HG03565 (cell line): Measurements from ENCODE around the gene FAM135A.
"Not testable (repeated sequence)": the region's sequence is repeated elsewhere in the genome, so short reads cannot be mapped to it uniquely, and the experiment has no call there.

Experiments
- ATAC-seq: cut with Tn5 transposase; IDR thresholded peaks from one replicate; pipeline ENCODE4 v1.9.1; 2021; ENCODE audit warnings: mild to moderate bottlenecking, moderate library complexity; ENCODE audit not compliant: unreplicated experiment

Gene FAM135A

DNA sequence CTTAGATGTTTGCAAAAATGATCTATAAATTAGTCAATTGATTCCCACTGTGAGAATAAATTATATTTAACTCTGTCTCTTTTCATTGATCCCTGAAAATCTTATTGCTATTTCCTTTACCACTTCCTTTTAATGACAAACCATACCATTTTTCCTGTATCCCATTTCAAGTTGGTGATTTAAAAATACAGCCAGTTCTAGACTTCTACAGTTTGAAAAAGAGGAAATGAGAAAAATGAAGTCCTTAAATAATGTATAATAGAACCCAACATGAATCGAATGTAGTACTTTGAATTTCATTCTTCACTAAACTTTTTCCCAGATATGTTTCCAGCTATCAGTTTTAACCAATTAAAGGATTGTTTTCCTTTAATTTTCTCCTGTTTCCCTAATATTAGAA is 124.0 kb downstream of the FAM135A start:
- no peak for ATAC-seq

GRCh38 chr6:70538376-70538775 is 125.1 kb downstream of the FAM135A start:
- peak; percentile 79 for ATAC-seq

- ATAC-seq = no peak
Measured at GRCh38 chr6:70547313-70547712, 134.0 kb downstream of the FAM135A start.

GRCh38 chr6:70547905-70548304 is 134.6 kb downstream of the FAM135A start:
- ATAC-seq = no peak

GRCh38 chr6:70549327-70549726 is 136.0 kb downstream of the FAM135A start:
- no peak for ATAC-seq

DNA sequence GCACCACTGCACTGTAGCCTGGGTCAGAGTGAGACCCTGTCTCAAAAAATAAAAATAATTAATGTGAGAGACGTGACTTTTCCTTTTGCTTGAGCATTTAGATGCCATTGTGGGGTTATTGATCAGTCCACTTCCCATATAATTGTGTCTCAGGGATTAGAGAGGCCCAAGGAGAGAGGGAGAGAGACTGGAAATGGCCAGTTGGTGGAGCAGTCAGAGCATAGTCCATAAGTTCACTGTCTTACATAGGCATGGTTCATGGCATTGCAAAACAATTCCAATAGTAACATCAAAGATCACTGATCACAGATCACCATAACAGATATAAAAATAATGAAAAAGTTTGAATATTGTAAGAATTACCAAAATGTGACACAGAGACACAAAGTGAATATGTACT is 138.3 kb downstream of the FAM135A start:
- no peak for ATAC-seq

GRCh38 chr6:70552286-70552940 is 139.1 kb downstream of the FAM135A start:
- ATAC-seq = not testable (repeated sequence)

GRCh38 chr6:70552974-70553373 is 139.7 kb downstream of the FAM135A start:
- ATAC-seq = no peak

- ATAC-seq = no peak
Measured at GRCh38 chr6:70557998-70558397, 144.7 kb downstream of the FAM135A start.

GRCh38 chr6:70562401-70562800 is 149.1 kb downstream of the FAM135A start:
- ATAC-seq = not testable (repeated sequence)

- no peak for ATAC-seq
Measured at GRCh38 chr6:70563530-70563929, 150.2 kb downstream of the FAM135A start.

- ATAC-seq = peak; percentile 98
Measured at GRCh38 chr6:70566751-70567382, 153.6 kb downstream of the FAM135A start, which contains the start of gene SDHAF4. Gene SDHAF4, plus strand, starts transcription at chr6:70566930. Its CDS starts 11 bp downstream, at chr6:70566941.

GRCh38 chr6:70574643-70575042 is 161.3 kb downstream of the FAM135A start:
- no peak for ATAC-seq

- ATAC-seq = no peak
Measured at GRCh38 chr6:70575899-70576495, 162.7 kb downstream of the FAM135A start.

DNA sequence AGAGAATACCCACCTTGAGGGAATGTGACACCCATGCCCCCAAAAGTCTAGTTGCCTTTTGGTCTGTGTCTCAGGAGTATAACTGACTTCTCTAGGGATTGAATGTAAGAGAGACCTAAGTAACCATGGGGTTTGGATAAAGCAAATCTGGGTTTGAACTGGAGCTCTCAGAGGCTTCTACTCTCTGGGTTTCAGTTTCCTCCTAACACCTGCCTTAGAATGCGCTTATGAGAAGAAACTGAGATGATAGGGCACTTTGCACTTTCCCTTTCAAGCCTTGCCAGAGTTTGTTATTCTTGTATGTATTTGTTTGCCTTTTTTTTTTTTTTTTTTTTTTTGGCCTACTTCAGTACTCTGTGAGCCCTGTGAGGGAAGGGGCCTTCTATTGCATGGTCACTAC is 172.8 kb downstream of the FAM135A start:
- peak; percentile 90 for ATAC-seq

DNA sequence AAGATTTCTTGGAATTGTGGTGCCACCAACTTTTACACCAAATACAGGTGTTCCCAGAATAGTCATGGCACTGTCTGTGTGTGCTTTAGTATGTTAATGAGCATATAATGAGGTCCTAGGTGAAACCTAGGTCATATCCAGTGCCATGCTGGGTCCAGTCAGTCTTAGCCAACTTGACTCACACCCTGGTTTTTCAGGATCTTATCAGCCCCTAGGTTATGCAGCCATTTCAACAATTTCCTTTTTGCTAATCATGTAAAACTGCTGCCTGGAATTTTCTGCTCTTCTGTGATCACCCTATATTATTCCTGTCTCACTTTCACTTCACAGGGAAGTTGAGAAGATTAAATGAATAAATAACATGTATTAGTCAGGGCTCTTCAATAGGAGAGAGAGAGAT is 177.1 kb downstream of the FAM135A start:
- ATAC-seq = no peak

DNA sequence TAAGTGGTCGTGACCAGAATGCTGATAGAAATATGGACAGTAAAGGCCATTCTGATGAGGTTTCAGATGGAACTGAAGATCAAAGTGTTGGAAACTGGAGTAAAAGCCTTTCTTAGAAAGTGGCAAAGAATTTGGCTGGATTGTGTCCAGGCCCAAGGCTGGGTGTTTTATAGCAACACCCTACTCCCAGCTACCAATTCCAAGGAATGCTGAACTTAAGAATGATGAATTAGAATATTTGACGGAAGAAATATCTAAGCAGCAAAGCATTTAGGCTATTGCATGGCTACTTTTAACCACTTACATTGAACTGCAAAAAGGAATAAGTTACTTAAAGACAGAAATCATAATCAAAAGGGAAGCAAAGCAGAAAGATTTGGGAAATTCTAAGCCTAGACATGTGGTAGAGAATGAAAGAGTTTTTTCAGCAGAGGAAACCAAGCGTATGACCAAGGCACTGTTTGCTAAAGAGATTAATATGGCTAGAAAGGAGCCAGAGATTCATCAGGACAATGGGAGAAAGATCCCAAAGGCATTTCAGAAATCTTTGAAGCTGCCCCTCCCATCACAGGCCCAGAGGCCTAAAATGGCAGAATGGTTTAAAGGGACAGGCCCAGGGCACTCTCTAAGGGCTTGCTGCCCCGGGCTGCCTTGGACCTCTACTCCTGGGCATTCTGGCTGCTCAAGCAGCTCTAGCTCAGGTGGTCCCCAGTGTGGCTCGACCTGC is 179.2 kb downstream of the FAM135A start:
- no peak for ATAC-seq

DNA sequence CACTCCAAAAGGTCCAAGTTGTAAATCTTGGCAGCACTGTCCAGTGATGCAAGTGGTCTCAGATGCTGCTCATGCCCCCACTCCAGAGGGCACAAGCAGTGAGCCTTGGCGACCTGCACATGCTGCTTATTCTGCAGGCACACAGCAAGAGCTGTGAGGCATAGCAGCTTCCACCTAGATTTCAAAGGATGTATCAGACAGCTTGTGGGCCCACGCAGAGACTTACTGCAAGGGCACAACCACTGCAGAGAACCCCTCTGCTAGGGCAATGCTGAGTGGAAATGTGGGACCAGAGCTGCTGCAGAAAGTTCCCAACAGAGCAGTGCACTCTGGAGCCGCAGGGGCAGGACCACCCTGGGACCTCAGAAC is 179.8 kb downstream of the FAM135A start:
- ATAC-seq = no peak

DNA sequence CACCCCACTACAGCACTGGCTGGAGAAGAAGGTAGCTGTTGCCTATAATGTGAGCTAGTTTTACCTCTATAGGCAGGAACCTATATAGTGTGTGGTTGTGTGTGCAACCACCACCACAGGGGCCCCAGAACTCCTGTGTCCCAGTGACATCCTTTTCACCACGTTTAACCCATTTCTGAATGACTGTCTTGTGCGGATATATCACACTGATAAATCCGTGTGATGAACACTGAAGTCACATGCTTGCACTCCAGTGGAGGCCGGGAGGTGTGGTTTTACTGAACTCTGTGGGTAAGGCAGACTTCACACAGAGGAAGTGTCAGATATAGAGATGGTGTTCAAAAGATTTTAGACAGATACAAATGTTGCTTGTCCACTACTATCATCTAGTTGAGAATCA is 185.9 kb downstream of the FAM135A start:
- ATAC-seq = no peak

GRCh38 chr6:70601014-70601413 is 187.7 kb downstream of the FAM135A start:
- no peak for ATAC-seq

GRCh38 chr6:70604254-70604653 is 190.9 kb downstream of the FAM135A start:
- ATAC-seq = no peak

- not testable (repeated sequence) for ATAC-seq
Measured at GRCh38 chr6:70607371-70607770, 194.1 kb downstream of the FAM135A start.
